ENCODE results near the gene ARFIP1.
"Not testable (repeated sequence)": the region's sequence is repeated elsewhere in the genome, so short reads cannot be mapped to it uniquely, and the experiment has no call there.

Gene ARFIP1

DNA sequence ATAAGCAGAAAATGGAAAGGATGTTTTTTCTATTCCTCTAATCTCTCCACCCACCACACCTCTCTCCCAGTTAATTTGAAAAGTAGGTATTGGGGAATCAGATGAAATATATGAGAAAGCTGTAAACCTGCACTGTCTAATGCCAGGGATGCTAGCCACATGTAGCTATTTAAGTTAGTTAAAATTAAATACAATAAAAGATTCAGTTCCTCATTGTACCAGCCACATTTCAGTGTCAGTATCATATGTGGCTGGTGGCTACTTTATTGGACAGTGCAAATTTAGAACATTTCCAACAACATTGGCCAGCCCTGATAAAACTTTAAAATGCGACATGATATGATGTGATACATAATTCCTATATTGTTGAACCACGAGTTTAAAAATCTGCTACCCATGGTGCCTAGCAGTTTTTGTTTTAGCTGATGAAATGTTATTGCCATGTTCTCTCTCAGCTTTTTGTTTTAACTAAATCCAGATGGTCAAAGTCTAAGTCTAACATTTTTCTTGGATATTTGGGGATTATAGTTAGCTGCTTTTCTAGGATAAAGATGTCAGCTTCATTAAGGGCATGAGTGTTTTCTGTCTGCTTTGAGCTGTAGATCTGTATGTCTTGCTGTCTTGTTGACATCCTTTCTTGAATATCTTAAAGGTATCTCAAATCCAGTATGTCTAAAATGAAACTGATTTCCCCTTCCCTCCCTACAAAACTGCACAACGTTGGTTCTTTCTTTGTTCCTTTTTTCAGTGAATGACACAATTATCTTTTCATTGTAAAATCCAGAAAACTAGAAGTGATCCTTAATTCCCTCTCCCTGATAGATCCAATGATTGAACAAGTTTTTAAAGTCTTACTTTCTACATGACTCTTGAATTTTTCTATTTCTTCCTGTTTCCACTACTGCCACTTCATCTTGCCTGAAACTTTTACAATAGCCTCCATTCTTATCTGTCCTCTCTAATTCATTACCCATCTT lies 6.2 kb downstream of the ARFIP1 start:
- DNase-seq, result no peak

DNA sequence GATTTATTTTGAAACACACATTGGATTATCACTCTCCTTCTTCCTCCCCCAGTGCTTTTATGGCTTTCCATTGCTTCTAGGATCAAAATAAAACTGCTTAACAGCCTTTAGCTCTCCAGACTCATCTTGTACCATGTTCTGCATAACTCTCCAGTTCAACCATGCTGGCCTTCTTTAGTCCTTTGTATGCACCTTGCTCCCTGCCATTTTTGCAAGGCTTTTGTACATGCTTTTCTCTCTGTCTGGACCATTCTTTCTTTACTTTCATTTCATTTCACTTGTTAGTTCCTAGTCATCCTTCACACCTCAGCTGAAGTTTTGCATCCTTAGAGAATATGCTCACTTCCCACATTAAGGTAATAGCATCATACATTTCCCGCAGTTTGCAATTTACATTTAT lies 6.9 kb downstream of the ARFIP1 start:
- DNase-seq, result no peak

GRCh38 chr4:152795891-152796290 lies 16.1 kb downstream of the ARFIP1 start:
- DNase-seq, result no peak

GRCh38 chr4:152803541-152803940 lies 23.8 kb downstream of the ARFIP1 start:
- DNase-seq, result no peak

- no peak for DNase-seq
These were observed 25.4 kb downstream of the ARFIP1 start for GRCh38 chr4:152805071-152805650.

GRCh38 chr4:152805818-152806217 lies 26.1 kb downstream of the ARFIP1 start:
- no peak for DNase-seq

- DNase-seq, result no peak
These were observed 26.9 kb downstream of the ARFIP1 start for GRCh38 chr4:152806501-152807125.

DNA sequence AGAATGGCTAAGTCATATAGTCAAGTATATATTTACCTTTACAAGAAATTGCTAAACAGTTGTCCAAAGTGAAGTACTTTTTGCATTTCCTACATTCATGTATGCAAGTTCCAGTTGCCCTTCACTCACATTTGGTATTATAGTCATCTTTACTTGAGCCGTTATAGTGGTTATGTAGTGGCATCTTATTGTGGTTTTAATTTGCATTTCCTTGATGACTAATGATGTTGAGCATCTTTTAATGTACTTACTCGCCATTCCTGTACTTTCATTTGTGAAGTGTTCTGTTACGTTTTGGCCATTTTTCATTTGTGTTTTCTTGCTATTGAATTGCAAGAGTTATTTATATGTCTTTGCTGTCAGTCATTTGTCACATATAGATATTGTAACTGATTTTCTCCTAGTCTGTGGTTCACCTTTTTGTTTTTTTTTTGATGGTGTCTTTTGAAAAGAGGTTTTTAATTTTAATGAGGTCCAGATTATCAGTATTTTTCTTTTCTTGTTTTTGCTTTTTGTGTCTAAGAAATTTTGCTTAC lies 27.6 kb downstream of the ARFIP1 start:
- no peak for DNase-seq

DNA sequence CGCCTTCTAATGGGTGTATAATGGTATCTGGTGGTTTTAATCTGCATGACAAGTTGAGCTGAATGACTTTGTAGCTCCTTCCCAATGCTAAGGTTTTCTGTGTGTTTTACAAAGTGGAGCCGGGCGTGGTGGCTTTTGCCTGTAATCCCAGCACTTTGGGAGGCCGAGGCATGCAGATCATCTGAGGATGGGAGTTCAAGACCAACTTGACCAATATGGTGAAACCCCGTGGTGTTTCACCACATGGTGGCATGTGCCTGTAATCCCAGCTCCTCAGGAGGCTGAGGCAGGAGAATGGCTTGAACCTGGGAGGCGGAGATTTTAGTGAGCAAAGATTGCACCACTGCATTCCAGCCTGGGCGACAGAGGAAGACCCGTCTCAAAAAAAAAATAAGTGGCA lies 28.9 kb downstream of the ARFIP1 start:
- DNase-seq, result no peak

DNA sequence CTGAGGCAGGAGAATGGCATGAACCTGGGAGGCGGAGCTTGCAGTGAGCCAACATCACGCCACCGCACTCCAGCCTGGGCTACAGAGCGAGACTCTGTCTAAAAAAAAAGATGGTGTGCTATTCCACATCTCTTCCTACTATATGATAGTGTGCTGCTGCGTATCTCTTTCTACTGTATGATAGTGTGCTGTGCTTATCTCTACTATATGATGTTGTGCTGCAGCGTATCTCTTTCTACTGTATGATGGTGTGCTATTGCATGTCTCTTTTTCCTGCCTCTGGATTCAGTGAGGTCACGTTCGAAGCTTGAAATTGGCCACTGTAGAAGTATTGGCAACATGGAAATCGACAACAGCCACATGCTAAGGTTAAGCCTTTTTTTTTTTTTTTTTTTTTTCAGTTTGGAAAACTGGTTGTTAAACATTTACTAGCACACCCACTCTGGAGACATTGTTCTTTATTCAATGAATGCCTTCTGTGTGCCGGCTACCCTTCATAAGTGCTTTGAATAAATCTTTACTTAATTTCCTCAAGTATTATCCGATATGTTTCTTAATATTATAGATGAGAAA lies 31.0 kb downstream of the ARFIP1 start:
- DNase-seq, result no peak

GRCh38 chr4:152815078-152815477 lies 35.3 kb downstream of the ARFIP1 start:
- no peak for DNase-seq

GRCh38 chr4:152817331-152817730 lies 37.6 kb downstream of the ARFIP1 start:
- no peak for DNase-seq

DNA sequence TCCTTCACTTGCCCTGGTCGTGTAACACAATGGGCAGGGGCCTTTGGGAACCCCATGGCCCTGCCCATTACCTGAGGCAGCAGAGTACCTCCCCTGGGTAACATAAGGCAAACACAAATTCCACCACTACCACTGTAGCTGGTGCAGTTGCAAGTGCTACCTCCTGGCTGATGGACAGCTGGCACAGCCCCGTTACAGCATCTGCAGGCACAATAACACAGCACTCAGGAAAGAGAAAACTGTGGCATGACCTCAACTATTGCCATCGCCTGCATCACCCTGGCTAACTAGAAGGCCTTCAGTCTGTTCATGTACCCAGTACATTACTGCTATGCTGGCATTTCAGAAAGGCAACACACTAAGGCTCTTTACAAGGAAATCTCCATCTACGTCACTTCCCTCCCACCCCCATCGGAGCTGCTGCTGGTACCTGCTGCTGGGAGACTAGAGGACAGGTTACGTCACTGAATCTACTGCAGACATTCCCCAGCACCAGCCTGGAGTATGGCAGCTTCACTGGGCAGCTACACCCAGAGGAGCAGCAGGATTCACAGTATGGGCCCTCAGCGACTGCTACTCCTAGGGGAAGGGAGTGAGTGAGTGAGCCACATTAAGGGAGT lies 39.4 kb downstream of the ARFIP1 start:
- DNase-seq, result no peak

DNA sequence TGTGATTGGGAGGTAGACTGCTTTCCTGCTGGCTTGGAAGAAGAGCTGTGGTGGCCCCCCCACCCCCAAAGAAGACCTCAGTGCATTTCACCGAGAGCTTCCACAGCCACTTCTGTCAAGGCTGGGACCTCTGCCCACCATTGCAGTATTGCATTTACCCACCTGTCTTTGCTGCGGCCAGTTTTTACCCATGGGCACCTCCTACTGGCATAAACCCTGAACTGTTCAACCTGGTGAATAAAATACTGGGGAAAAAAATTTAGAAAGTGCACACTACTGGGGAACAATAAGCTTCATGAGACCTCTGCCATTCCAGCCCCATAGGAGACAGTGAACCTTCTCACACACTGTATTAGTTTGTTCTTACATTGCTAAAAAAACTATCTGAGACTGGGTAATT lies 40.3 kb downstream of the ARFIP1 start:
- no peak for DNase-seq

DNA sequence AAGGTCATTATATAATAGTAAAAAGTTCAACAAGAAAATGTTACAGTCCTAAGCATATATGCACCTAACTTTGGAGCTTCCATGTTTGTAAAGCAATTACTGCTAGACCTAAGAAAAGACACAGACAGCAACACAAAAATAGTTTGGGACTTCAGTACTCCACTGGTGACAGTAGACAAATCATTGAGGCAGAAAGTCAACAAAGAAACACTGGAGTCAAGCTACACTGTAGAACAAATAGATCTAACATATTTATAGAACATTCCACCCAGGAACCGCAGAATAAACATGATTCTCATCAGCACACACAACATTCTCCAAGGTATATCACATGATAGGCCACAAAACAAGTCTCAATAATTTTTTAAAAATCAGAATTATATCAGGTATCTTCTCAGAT lies 42.6 kb downstream of the ARFIP1 start:
- no peak for DNase-seq

DNA sequence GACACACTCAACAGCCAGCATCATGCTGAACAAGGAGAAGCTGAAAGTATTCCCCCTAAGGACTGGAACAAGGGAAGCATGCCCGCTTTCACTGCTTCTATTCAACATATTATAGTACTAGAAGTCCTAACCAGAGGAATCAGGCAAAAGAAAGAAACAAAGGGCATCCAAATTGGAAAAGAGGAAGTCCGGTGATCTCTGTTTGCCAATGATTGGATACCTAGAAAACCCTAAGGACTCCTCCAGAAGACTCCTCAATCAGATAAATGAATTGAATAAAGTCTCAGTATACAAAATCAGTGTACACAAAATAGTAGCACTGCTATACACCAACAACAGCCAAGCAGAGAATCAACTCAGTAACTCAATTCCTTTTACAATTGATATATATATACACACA lies 44.8 kb downstream of the ARFIP1 start:
- no peak for DNase-seq

GRCh38 chr4:152825336-152825735 lies 45.6 kb downstream of the ARFIP1 start:
- DNase-seq, result no peak

DNA sequence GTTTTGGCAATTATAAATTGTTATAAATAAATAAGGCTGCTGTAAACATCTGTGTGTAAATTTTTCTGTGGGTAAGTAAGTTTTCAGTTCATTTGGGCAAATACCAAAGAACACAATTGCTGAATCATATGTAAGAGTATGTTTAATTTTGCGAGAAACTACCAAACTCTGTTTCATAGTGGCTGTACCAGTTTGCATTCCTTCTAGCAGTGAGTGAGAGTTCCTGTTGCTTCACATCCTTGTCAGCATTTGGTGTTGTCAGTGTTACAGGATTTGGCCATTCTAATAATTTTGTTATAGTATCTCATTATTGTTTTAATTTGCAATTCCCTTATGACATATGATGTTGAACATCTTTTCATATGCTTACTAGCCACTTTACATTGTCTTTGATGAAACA lies 48.4 kb downstream of the ARFIP1 start:
- no peak for DNase-seq

DNA sequence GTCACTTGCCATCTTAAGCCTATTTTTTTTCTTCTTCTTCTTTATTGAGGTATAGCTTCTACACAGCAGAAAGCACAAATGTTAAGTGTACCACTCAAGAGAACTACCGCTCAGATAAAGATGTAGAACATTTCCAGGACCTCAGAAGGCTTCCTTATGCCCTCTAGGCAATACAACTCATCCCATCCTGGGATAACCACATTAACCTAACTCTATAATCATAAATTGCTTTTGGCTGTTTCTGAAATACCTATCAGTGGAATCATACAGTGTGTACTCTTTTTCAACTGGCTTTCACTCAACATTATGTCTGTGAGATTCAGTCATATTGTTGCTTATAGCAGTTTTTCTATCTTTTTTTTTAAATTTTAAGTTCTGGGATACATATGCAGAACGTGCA lies 51.7 kb downstream of the ARFIP1 start:
- DNase-seq, result no peak

- DNase-seq, result no peak
These were observed 57.2 kb downstream of the ARFIP1 start for GRCh38 chr4:152836936-152837335.

DNA sequence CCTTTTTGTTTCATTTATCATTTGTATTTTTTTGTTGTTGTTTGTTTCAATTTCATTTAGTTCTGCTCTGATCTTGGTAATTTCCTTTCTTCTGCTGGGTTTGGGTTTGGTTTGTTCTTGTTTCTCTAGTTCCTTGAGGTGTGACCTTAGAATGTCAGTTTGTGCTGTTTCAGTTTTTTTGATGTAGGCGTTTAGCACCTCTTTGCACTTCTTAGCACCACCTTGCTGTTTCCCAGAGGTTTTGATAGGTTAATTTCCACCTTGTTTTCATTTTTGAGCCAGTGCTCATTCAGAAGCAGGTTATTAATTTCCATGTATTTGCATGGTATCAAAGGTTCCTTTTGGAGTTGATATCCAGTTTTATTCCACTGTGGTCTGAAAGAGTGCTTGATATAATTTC lies 60.0 kb downstream of the ARFIP1 start:
- not testable (repeated sequence) for DNase-seq

GRCh38 chr4:152843481-152844090 lies 63.8 kb downstream of the ARFIP1 start:
- DNase-seq, result no peak
